Measurements from ENCODE around the gene ST6GALNAC5.

The ST6GALNAC5 gene

DNA sequence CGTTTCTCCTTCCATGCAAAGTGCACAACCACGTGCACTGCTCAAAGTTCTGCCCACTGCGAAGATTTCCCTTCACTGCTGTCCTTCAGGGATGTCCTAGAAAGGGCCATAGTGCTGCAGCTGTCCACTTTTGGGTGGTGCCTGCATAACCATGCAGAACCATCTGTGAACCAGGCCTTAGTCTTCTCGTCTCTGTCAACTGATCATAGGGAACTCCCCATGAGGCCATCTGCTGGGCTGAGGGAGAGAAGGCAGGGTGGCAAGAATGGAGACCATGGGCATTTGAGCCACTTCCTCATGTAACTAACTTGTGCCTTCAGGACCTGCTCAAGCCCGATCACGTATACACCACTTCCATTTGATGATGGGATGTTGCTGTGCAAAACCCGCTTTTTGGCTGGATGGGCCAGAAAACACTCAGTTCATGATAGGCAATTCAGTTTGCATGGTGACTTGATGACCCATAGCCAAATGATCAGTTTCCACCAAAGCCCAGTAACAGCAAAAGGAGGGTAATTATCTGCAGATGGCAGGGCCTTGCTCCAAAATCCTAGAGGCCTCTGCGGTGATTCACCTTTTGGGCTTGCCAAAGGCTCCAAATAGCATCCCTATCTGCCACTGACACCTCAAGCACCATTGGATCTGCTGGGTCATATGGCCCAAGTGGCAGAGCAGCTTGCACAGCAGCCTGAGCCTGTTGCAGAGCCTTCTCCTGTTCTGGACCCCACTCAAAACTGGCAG, 9.5 kb downstream of the ST6GALNAC5 start:
- TF ChIP-seq, protein P1, sequence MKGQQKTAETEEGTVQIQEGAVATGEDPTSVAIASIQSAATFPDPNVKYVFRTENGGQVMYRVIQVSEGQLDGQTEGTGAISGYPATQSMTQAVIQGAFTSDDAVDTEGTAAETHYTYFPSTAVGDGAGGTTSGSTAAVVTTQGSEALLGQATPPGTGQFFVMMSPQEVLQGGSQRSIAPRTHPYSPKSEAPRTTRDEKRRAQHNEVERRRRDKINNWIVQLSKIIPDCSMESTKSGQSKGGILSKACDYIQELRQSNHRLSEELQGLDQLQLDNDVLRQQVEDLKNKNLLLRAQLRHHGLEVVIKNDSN (IDR thresholded peaks at IDR 0.05): no peak
- TF ChIP-seq, protein P2, sequence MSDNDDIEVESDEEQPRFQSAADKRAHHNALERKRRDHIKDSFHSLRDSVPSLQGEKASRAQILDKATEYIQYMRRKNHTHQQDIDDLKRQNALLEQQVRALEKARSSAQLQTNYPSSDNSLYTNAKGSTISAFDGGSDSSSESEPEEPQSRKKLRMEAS (IDR thresholded peaks at IDR 0.05): no peak
- TF ChIP-seq FOXM1 (IDR thresholded peaks at IDR 0.05; ENCODE audit: borderline replicate concordance, low read depth) (no peak), ZBTB7A (IDR thresholded peaks at IDR 0.05; ENCODE audit: low read depth) (no peak), CEBPB (IDR thresholded peaks at IDR 0.05) (no peak), YY1 (IDR thresholded peaks at IDR 0.05; ENCODE audit: low read depth) (no peak), TCF12 (IDR thresholded peaks at IDR 0.05; ENCODE audit: low read depth) (no peak), EGR1 (IDR thresholded peaks at IDR 0.05) (no peak), RAD21 (IDR thresholded peaks at IDR 0.05; ENCODE audit: low read depth) (no peak), TEAD4 (IDR thresholded peaks at IDR 0.05) (no peak), NFIC (IDR thresholded peaks at IDR 0.05) (no peak), EP300 (IDR thresholded peaks at IDR 0.05; ENCODE audit: borderline replicate concordance) (no peak), TAF1 (IDR thresholded peaks at IDR 0.05; ENCODE audit: low read depth) (no peak), CREB1 (IDR thresholded peaks at IDR 0.05; ENCODE audit: low read depth) (no peak)
- TF ChIP-seq, protein P3, sequence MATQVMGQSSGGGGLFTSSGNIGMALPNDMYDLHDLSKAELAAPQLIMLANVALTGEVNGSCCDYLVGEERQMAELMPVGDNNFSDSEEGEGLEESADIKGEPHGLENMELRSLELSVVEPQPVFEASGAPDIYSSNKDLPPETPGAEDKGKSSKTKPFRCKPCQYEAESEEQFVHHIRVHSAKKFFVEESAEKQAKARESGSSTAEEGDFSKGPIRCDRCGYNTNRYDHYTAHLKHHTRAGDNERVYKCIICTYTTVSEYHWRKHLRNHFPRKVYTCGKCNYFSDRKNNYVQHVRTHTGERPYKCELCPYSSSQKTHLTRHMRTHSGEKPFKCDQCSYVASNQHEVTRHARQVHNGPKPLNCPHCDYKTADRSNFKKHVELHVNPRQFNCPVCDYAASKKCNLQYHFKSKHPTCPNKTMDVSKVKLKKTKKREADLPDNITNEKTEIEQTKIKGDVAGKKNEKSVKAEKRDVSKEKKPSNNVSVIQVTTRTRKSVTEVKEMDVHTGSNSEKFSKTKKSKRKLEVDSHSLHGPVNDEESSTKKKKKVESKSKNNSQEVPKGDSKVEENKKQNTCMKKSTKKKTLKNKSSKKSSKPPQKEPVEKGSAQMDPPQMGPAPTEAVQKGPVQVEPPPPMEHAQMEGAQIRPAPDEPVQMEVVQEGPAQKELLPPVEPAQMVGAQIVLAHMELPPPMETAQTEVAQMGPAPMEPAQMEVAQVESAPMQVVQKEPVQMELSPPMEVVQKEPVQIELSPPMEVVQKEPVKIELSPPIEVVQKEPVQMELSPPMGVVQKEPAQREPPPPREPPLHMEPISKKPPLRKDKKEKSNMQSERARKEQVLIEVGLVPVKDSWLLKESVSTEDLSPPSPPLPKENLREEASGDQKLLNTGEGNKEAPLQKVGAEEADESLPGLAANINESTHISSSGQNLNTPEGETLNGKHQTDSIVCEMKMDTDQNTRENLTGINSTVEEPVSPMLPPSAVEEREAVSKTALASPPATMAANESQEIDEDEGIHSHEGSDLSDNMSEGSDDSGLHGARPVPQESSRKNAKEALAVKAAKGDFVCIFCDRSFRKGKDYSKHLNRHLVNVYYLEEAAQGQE (IDR thresholded peaks at IDR 0.05; ENCODE audit: low read depth): no peak

DNA sequence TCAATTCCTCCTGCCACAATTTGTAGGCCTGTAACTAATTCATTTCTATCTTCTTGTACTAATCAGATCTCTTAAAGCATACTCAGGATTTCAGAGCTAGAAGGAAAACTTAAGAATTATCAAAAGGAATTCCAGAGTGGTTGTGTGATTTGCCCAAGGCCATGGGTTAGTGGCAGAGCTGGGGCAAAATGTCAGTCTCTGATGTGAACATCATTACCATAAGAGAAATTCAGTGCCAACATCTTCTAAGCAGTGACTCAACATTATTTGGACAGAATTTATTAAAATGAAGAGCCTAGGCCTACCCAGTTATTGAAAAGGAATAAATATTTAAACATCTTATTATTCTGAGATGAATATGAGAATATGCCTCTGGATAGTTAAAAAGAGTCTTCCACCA, 14.5 kb downstream of the ST6GALNAC5 start:
- TF ChIP-seq RAD21 (IDR thresholded peaks at IDR 0.05; ENCODE audit: low read depth) (no peak), TCF12 (IDR thresholded peaks at IDR 0.05; ENCODE audit: low read depth) (no peak), CEBPB (IDR thresholded peaks at IDR 0.05) (no peak), TEAD4 (IDR thresholded peaks at IDR 0.05) (no peak), YY1 (IDR thresholded peaks at IDR 0.05; ENCODE audit: low read depth) (no peak), EP300 (IDR thresholded peaks at IDR 0.05; ENCODE audit: borderline replicate concordance) (no peak), EGR1 (IDR thresholded peaks at IDR 0.05) (no peak), ZBTB7A (IDR thresholded peaks at IDR 0.05; ENCODE audit: low read depth) (no peak), TAF1 (IDR thresholded peaks at IDR 0.05; ENCODE audit: low read depth) (no peak), CREB1 (IDR thresholded peaks at IDR 0.05; ENCODE audit: low read depth) (no peak), FOXM1 (IDR thresholded peaks at IDR 0.05; ENCODE audit: borderline replicate concordance, low read depth) (no peak), NFIC (IDR thresholded peaks at IDR 0.05) (no peak)
- TF ChIP-seq, protein P2 (IDR thresholded peaks at IDR 0.05): no peak
- TF ChIP-seq, protein P3 (IDR thresholded peaks at IDR 0.05; ENCODE audit: low read depth): no peak
- TF ChIP-seq, protein P1 (IDR thresholded peaks at IDR 0.05): no peak

GRCh38 chr1:76891931-76892622, 24.8 kb downstream of the ST6GALNAC5 start:
- TF ChIP-seq EGR1 (IDR thresholded peaks at IDR 0.05): no peak
- no peak for TF ChIP-seq TCF12 (IDR thresholded peaks at IDR 0.05; ENCODE audit: low read depth)
- TF ChIP-seq, protein P3 (IDR thresholded peaks at IDR 0.05; ENCODE audit: low read depth): no peak
- no peak for TF ChIP-seq FOXM1 (IDR thresholded peaks at IDR 0.05; ENCODE audit: borderline replicate concordance, low read depth)
- TF ChIP-seq, protein P2 (IDR thresholded peaks at IDR 0.05): no peak
- no peak for TF ChIP-seq CREB1 (IDR thresholded peaks at IDR 0.05; ENCODE audit: low read depth)
- no peak for TF ChIP-seq NFIC (IDR thresholded peaks at IDR 0.05)
- no peak for TF ChIP-seq EP300 (IDR thresholded peaks at IDR 0.05; ENCODE audit: borderline replicate concordance)
- TF ChIP-seq, protein P1 (IDR thresholded peaks at IDR 0.05): no peak

Data from Ishikawa (cell line).